ENCODE measurements around the gene HYPK.
"Not testable (repeated sequence)": the region's sequence is repeated elsewhere in the genome, so short reads cannot be mapped to it uniquely, and the experiment has no call there.

HYPK gene

GRCh38 chr15:43795997-43796396 lies 4.4 kb upstream of the HYPK start:
- no peak for DNase-seq

- no peak for DNase-seq
Measured at GRCh38 chr15:43796566-43796965, 3.8 kb upstream of the HYPK start.

- no peak for DNase-seq
Measured at GRCh38 chr15:43799209-43799944, 1.0 kb upstream of the HYPK start.

GRCh38 chr15:43799945-43800285 lies 484 bp upstream of the HYPK start, which contains the start of gene SERINC4:
TSS of gene SERINC4 (minus strand) at chr15:43800220. CDS start at chr15:43799986, 234 bp downstream.
- DNase-seq: no peak

- DNase-seq: not testable (repeated sequence)
Measured at GRCh38 chr15:43802676-43803075, 2.3 kb downstream of the HYPK start.

GRCh38 chr15:43808435-43808950 lies 8.1 kb downstream of the HYPK start:
- no peak for DNase-seq

GRCh38 chr15:43808960-43809678 lies 8.7 kb downstream of the HYPK start:
- no peak for DNase-seq

GRCh38 chr15:43815064-43815463 lies 14.7 kb downstream of the HYPK start:
- not testable (repeated sequence) for DNase-seq

GRCh38 chr15:43821505-43821904 lies 21.1 kb downstream of the HYPK start:
- DNase-seq: no peak

- peak; percentile 75 to 98 (median 87) for DNase-seq
Measured at GRCh38 chr15:43824302-43825246, 24.2 kb downstream of the HYPK start, which contains the start of gene MFAP1. TSS of gene MFAP1 (minus strand) at chr15:43824690. CDS start at chr15:43824569, 121 bp downstream.

- DNase-seq: not testable (repeated sequence)
Measured at GRCh38 chr15:43825305-43825704, 24.9 kb downstream of the HYPK start.

GRCh38 chr15:43826029-43826507 lies 25.7 kb downstream of the HYPK start:
- no peak for DNase-seq

GRCh38 chr15:43826508-43827341 lies 26.3 kb downstream of the HYPK start, which contains the start of gene WDR76:
TSS of gene WDR76 (plus strand) at chr15:43827002. CDS start at chr15:43827033, 31 bp downstream.
- peak; percentile 56 to 91 (median 64) for DNase-seq

GRCh38 chr15:43828061-43828657 lies 27.8 kb downstream of the HYPK start:
- DNase-seq: peak in 1 of 5 experiments; percentile 71

GRCh38 chr15:43829951-43830540 lies 29.6 kb downstream of the HYPK start:
- DNase-seq: not testable (repeated sequence)

- DNase-seq: not testable (repeated sequence)
Measured at GRCh38 chr15:43830691-43831275, 30.4 kb downstream of the HYPK start.

- DNase-seq: not testable (repeated sequence)
Measured at GRCh38 chr15:43831519-43832052, 31.2 kb downstream of the HYPK start.

- peak in 1 of 5 experiments; percentile 20 for DNase-seq
Measured at GRCh38 chr15:43832485-43832884, 32.1 kb downstream of the HYPK start.

GRCh38 chr15:43845421-43845820 lies 45.0 kb downstream of the HYPK start:
- DNase-seq: no peak

- no peak for DNase-seq
Measured at GRCh38 chr15:43851251-43851650, 50.9 kb downstream of the HYPK start.

All from T-helper 2 cell (primary cell).